Measurements from ENCODE around the gene ZNF83.
"Not testable (repeated sequence)": the region's sequence is repeated elsewhere in the genome, so short reads cannot be mapped to it uniquely, and the experiment has no call there.

ZNF83 gene

GRCh38 chr19:52639996-52640395, 1.8 kb upstream of the ZNF83 start:
- no peak for DNase-seq (ENCODE audit: low read depth in 2 of 2)

- DNase-seq (ENCODE audit: low read depth in 2 of 2) = no peak
These were observed 446 bp upstream of the ZNF83 start for GRCh38 chr19:52638601-52639000.

GRCh38 chr19:52635786-52636570, 2.2 kb downstream of the ZNF83 start:
- no peak for DNase-seq (ENCODE audit: low read depth in 2 of 2)

GRCh38 chr19:52627441-52627840, 10.7 kb downstream of the ZNF83 start:
- not testable (repeated sequence) for DNase-seq (ENCODE audit: low read depth in 2 of 2)

- DNase-seq (ENCODE audit: low read depth in 2 of 2) = no peak
These were observed 11.2 kb downstream of the ZNF83 start for GRCh38 chr19:52626915-52627314.

GRCh38 chr19:52622261-52622660, 15.9 kb downstream of the ZNF83 start:
- DNase-seq (ENCODE audit: low read depth in 2 of 2) = no peak

- DNase-seq (ENCODE audit: low read depth in 2 of 2) = no peak
These were observed 16.8 kb downstream of the ZNF83 start for GRCh38 chr19:52621376-52621775.

- DNase-seq (ENCODE audit: low read depth in 2 of 2) = no peak
These were observed 24.8 kb downstream of the ZNF83 start for GRCh38 chr19:52613299-52613906.

- no peak for DNase-seq (ENCODE audit: low read depth in 2 of 2)
These were observed 34.5 kb downstream of the ZNF83 start for GRCh38 chr19:52603558-52604207.

GRCh38 chr19:52602941-52603340, 35.2 kb downstream of the ZNF83 start:
- no peak for DNase-seq (ENCODE audit: low read depth in 2 of 2)

- DNase-seq (ENCODE audit: low read depth in 2 of 2) = not testable (repeated sequence)
These were observed 36.2 kb downstream of the ZNF83 start for GRCh38 chr19:52601974-52602366.

- peak; percentile 92 for DNase-seq (ENCODE audit: low read depth in 2 of 2)
These were observed 36.9 kb downstream of the ZNF83 start for GRCh38 chr19:52601025-52601973.

GRCh38 chr19:52600639-52601024, 37.5 kb downstream of the ZNF83 start:
- DNase-seq (ENCODE audit: low read depth in 2 of 2) = peak in 1 of 2 donors; percentile 2

- DNase-seq (ENCODE audit: low read depth in 2 of 2) = no peak
These were observed 38.9 kb downstream of the ZNF83 start for GRCh38 chr19:52599241-52599640.

GRCh38 chr19:52593441-52593840, 44.7 kb downstream of the ZNF83 start:
- DNase-seq (ENCODE audit: low read depth in 2 of 2) = not testable (repeated sequence)

- no peak for DNase-seq (ENCODE audit: low read depth in 2 of 2)
These were observed 45.9 kb downstream of the ZNF83 start for GRCh38 chr19:52592301-52592700.

GRCh38 chr19:52590728-52591127, 47.4 kb downstream of the ZNF83 start:
- DNase-seq (ENCODE audit: low read depth in 2 of 2) = no peak

GRCh38 chr19:52585604-52586003, 52.6 kb downstream of the ZNF83 start:
- no peak for DNase-seq (ENCODE audit: low read depth in 2 of 2)

- no peak for DNase-seq (ENCODE audit: low read depth in 2 of 2)
These were observed 53.3 kb downstream of the ZNF83 start for GRCh38 chr19:52584736-52585440.

- peak; percentile 86 to 97 for DNase-seq (ENCODE audit: low read depth in 2 of 2)
These were observed 67.9 kb downstream of the ZNF83 start, which contains the start of gene ZNF701 for GRCh38 chr19:52570000-52570861. TSS of gene ZNF701 (plus strand) at chr19:52570287. CDS start at chr19:52574148, 3,861 bp downstream.

All from stimulated activated CD4-positive, alpha-beta T cell treated with anti-CD3 and anti-CD28 coated beads, Interleukin-4, amount 100 ng/mL, for 48 hours (primary cell).